H1 (cell line): ENCODE data around the gene THAP11. TPM values are rescaled to one million over a fixed set of nuclear protein-coding genes. Genes with fewer than 3 reads are reported as not detected.

Source experiments
- CTCF ChIA-PET: fragments of 300-600 bp; sonication (Branson Sonifier 250); formaldehyde crosslinking; loops from one replicate; lab custom pipeline; 2021; ENCODE audit not compliant: partially characterized antibody; lab: Charles Lee
- POLR2A ChIA-PET: fragments of 300-600 bp; sonication (Branson Sonifier 250); formaldehyde crosslinking; loops from one replicate; lab custom pipeline; 2021; ENCODE audit warnings: inconsistent platforms; ENCODE audit not compliant: partially characterized antibody; lab: Charles Lee
- DNase-seq, 2 experiments: peaks; one replicate each; pipeline versions ENCODE4 v3.0.0 to v3.0.0-alpha.2; 2010 to 2022; ENCODE audit warnings: low spot score in 2 of 2, low read depth in 1 of 2, mixed read lengths in 1 of 2
- FAIRE-seq: peaks from 2 replicates; lab custom pipeline; 2011; peaks lifted over from hg19 to GRCh38; lab: Jason Lieb, UNC
- H2AFZ ChIP-seq: 2 replicates; pipeline ENCODE4 v1.8.1; 2012; ENCODE audit warnings: low read length, inconsistent platforms
- H2AK5ac ChIP-seq: 2 replicates; pipeline ENCODE4 v1.6.1; 2013; ENCODE audit warnings: low read depth, low read length
- H2BK120ac ChIP-seq: replicated peaks from 2 replicates; pipeline ENCODE3; 2013; ENCODE audit warnings: low read depth, low read length, inconsistent platforms
- H2BK12ac ChIP-seq: 2 replicates; pipeline ENCODE4 v1.6.1; 2013; ENCODE audit warnings: low read depth, low read length
- H2BK15ac ChIP-seq: 2 replicates; pipeline ENCODE4 v1.6.1; 2013; ENCODE audit warnings: low read length
- H2BK20ac ChIP-seq: 2 replicates; pipeline ENCODE4 v1.6.1; 2013; ENCODE audit warnings: low read length
- H2BK5ac ChIP-seq: 2 replicates; pipeline ENCODE4 v1.6.1; 2013; ENCODE audit warnings: low read depth, low read length
- H3K14ac ChIP-seq: 2 replicates; pipeline ENCODE4 v1.6.1; 2013; ENCODE audit warnings: inconsistent platforms; ENCODE audit not compliant: insufficient read length
- H3K18ac ChIP-seq: 2 replicates; pipeline ENCODE4 v1.6.1; 2013; ENCODE audit warnings: low read length; ENCODE audit errors: extremely low read depth
- H3K23ac ChIP-seq: 2 replicates; pipeline ENCODE4 v1.6.1; 2013; ENCODE audit warnings: inconsistent platforms; ENCODE audit not compliant: insufficient read length
- H3K23me2 ChIP-seq: 2 replicates; pipeline ENCODE4 v1.6.1; 2013; ENCODE audit warnings: low read depth, low read length
- H3K27ac ChIP-seq: 2 replicates; pipeline ENCODE4 v1.6.1; 2011; ENCODE audit warnings: low read depth, low read length, inconsistent platforms
- H3K27me3 ChIP-seq, 4 experiments: replicated peaks in 1 of 4; 1 replicate in 1 of 4; 2 replicates in 3 of 4; pipeline versions ENCODE4 v1.6.1 to v1.8.1; 2011 to 2013; ENCODE audit warnings: low read length in 3 of 4, mild to moderate bottlenecking in 3 of 4, inconsistent platforms in 2 of 4, mixed read lengths in 2 of 4, moderate library complexity in 1 of 4; ENCODE audit not compliant: control insufficient read depth in 3 of 4, insufficient read depth in 3 of 4; ENCODE audit errors: extremely low read depth in 1 of 4
- H3K36me3 ChIP-seq, 4 experiments: 2 replicates each; pipeline versions ENCODE4 v1.6.1 to v1.8.1; 2011 to 2013; ENCODE audit warnings: mild to moderate bottlenecking in 4 of 4, low read length in 3 of 4, moderate library complexity in 2 of 4, control low read depth in 1 of 4, inconsistent platforms in 1 of 4; ENCODE audit not compliant: insufficient read depth in 4 of 4, control insufficient read depth in 2 of 4
- H3K4ac ChIP-seq: replicated peaks from 2 replicates; pipeline ENCODE3; 2013; ENCODE audit warnings: low read length, low read depth, mixed read lengths, inconsistent platforms; ENCODE audit not compliant: insufficient read length
- H3K4me1 ChIP-seq, 4 experiments: replicated peaks in 1 of 4; 1 replicate in 1 of 4; 2 replicates in 3 of 4; pipeline versions ENCODE4 v1.6.1 to v1.8.1; 2011 to 2013; ENCODE audit warnings: low read length in 3 of 4, inconsistent platforms in 2 of 4, mixed read lengths in 1 of 4; ENCODE audit not compliant: insufficient read depth in 4 of 4, control insufficient read depth in 3 of 4
- H3K4me2 ChIP-seq, 2 experiments: 2 replicates each; pipeline versions ENCODE4 v1.6.1 to v1.8.1; 2011 to 2013; ENCODE audit warnings: low read depth in 2 of 2, low read length in 2 of 2, control low read depth in 1 of 2, inconsistent platforms in 1 of 2, mild to moderate bottlenecking in 1 of 2; ENCODE audit not compliant: insufficient read depth in 1 of 2
- H3K4me3 ChIP-seq, 4 experiments: fragments of 200-600, 300-600 bp in 1 of 4; sonication (generic), shearing (Covaris generic), sonication (Bioruptor Twin) in 1 of 4; 2 replicates each; pipeline versions ENCODE4 v1.5.1 to v1.8.1; 2011 to 2016; ENCODE audit warnings: low read length in 4 of 4, low read depth in 3 of 4, control low read depth in 2 of 4, inconsistent platforms in 2 of 4, mild to moderate bottlenecking in 2 of 4, mixed read lengths in 1 of 4, moderate library complexity in 1 of 4; ENCODE audit not compliant: insufficient read depth in 2 of 4; ENCODE audit errors: extremely low read depth in 1 of 4
- H3K56ac ChIP-seq: replicated peaks from 2 replicates; pipeline ENCODE3; 2013; ENCODE audit warnings: low read depth, mild to moderate bottlenecking, mixed read lengths, low read length, inconsistent platforms; ENCODE audit not compliant: insufficient read length
- H3K79me1 ChIP-seq: 2 replicates; pipeline ENCODE4 v1.6.1; 2013; ENCODE audit warnings: low read depth, low read length, control low read depth
- H3K79me2 ChIP-seq, 2 experiments: 2 replicates each; pipeline versions ENCODE4 v1.6.1 to v1.8.1; 2012 to 2013; ENCODE audit warnings: low read length in 2 of 2, mild to moderate bottlenecking in 2 of 2, inconsistent platforms in 1 of 2; ENCODE audit not compliant: insufficient read depth in 2 of 2, control insufficient read depth in 1 of 2
- H3K9ac ChIP-seq, 4 experiments: replicated peaks in 1 of 4; 1 replicate in 1 of 4; 2 replicates in 3 of 4; pipeline versions ENCODE4 v1.6.1 to v1.8.1; 2011 to 2013; ENCODE audit warnings: low read depth in 3 of 4, low read length in 3 of 4, control low read depth in 2 of 4, mild to moderate bottlenecking in 2 of 4, moderate library complexity in 2 of 4, inconsistent platforms in 1 of 4; ENCODE audit errors: extremely low read depth in 1 of 4
- H3K9me3 ChIP-seq, 2 experiments: 2 replicates each; pipeline versions ENCODE4 v1.6.1 to v1.8.1; 2012 to 2013; ENCODE audit warnings: mild to moderate bottlenecking in 2 of 2, moderate library complexity in 2 of 2, control low read depth in 1 of 2, inconsistent platforms in 1 of 2, low read depth in 1 of 2, low read length in 1 of 2, mixed read lengths in 1 of 2; ENCODE audit not compliant: insufficient read depth in 2 of 2
- H4K20me1 ChIP-seq, 2 experiments: replicated peaks in 1 of 2; 2 replicates each; pipeline versions ENCODE3 to v1.8.1; 2011 to 2013; ENCODE audit warnings: inconsistent platforms in 2 of 2, low read length in 2 of 2, mild to moderate bottlenecking in 1 of 2; ENCODE audit not compliant: insufficient read depth in 2 of 2, control insufficient read depth in 1 of 2
- H4K5ac ChIP-seq: 2 replicates; pipeline ENCODE4 v1.6.1; 2013; ENCODE audit warnings: low read length, low read depth, mixed read lengths, inconsistent platforms; ENCODE audit not compliant: insufficient read length
- H4K8ac ChIP-seq: 2 replicates; pipeline ENCODE4 v1.8.0; 2013; ENCODE audit warnings: mild to moderate bottlenecking, moderate library complexity, low read length, inconsistent platforms; ENCODE audit not compliant: insufficient read depth; ENCODE audit errors: extremely low read depth
- H4K91ac ChIP-seq: replicated peaks from 2 replicates; pipeline ENCODE3; 2013; ENCODE audit warnings: low read length, mixed read lengths, inconsistent platforms; ENCODE audit not compliant: insufficient read length
- GABPA ChIP-seq: IDR thresholded peaks from 2 replicates; pipeline ENCODE4 v1.6.1; 2011; ENCODE audit warnings: mild to moderate bottlenecking, low read length, moderate library complexity, borderline replicate concordance; ENCODE audit not compliant: insufficient read depth
- GTF2F1 ChIP-seq: IDR thresholded peaks from 2 replicates; pipeline ENCODE4 v1.6.1; 2012; ENCODE audit warnings: low read depth, low read length, improper control_type of control experiment, borderline replicate concordance
- RAD21 ChIP-seq, 2 experiments: IDR thresholded peaks in 1 of 2; conservative IDR thresholded peaks in 1 of 2; 2 replicates each; pipeline ENCODE4 v1.6.1; 2011; ENCODE audit warnings: low read depth in 2 of 2, low read length in 2 of 2, improper control_type of control experiment in 1 of 2, inconsistent platforms in 1 of 2, mild to moderate bottlenecking in 1 of 2, moderate library complexity in 1 of 2
- TAF1 ChIP-seq: IDR thresholded peaks from 2 replicates; pipeline ENCODE4 v1.6.1; 2011; ENCODE audit warnings: mild to moderate bottlenecking, low read depth, low read length
- TBP ChIP-seq: IDR thresholded peaks from 2 replicates; pipeline ENCODE4 v1.6.1; 2011; ENCODE audit warnings: low read depth, low read length, improper control_type of control experiment
- WGBS, 2 experiments: shearing (Covaris generic) in 1 of 2; methylation state at CpG; one replicate each; pipeline versions ENCODE4 v1.1.6 to v1.1.7; 2013 to 2015; ENCODE audit warnings: low lambda C conversion rate in 2 of 2, mixed read lengths in 2 of 2, inconsistent platforms in 1 of 2, low coverage in 1 of 2, missing lambda C conversion rate in 1 of 2; ENCODE audit not compliant: insufficient replicate concordance in 2 of 2, insufficient coverage in 1 of 2, insufficient read length in 1 of 2; ENCODE audit errors: extremely low coverage in 1 of 2, missing lambda C conversion rate in 1 of 2; 5-methylcytosine and 5-hydroxymethylcytosine counted together
- polyA plus RNA-seq, 7 experiments: library from polyadenylated mRNA; depleted of rRNA in 3 of 7; stranded (reverse) in 5 of 7; unstranded in 2 of 7; fragments of >200 nt in 5 of 7; fragments of 200-250 nt in 2 of 7; gene quantifications; 1 replicate in 5 of 7; 2 replicates in 1 of 7; 4 replicates in 1 of 7; pipeline versions ENCODE4 v1.2.1 to v1.2.3, GENCODE V29; 2011 to 2013; ENCODE audit warnings: missing spikeins in 2 of 7, mixed read lengths in 2 of 7
- total RNA-seq: library from RNA; stranded (reverse); fragmentation: NEBNext Ultra II Directional; extraction: Animal tissue kit (Norgen Biotek cat#: 25700); gene quantifications from 2 replicates; pipeline ENCODE4 v1.2.1, GENCODE V29; 2021

THAP11 gene
- total and polyA plus RNA-seq, 2 of the 8 experiments (the other 6 are each of a cell fraction or from before 2014, with no cell fraction given), result 50.8 to 54.8 TPM

- no peak overlapping the region for H2AK5ac ChIP-seq
- H2BK15ac ChIP-seq, result no peak overlapping the region
- peaks cover 13% of the 10 kb centered on the region for H3K23me2 ChIP-seq
- H3K4ac ChIP-seq, result no peak overlapping the region
- 0 out of 2 replicates have a peak overlapping the region, but pooled peaks have one; percentile 11 for H4K8ac ChIP-seq
- H3K79me1 ChIP-seq, result peaks cover 14% of the 10 kb centered on the region
- peaks cover 18 to 80% of the 10 kb centered on the region in 2 experiments for H3K79me2 ChIP-seq
- H2BK12ac ChIP-seq, result no peak overlapping the region
- peak overlapping the region in 3 of 4 experiments; percentile 78 to 96 (median 93); a peak in 5 of 7 replicates for H3K9ac ChIP-seq
- H2BK5ac ChIP-seq, result no peak overlapping the region; the same call in 1 of the 2 replicates
- DNase-seq, result no peak
- ChIA-PET CTCF (interaction anchor here (1.6 to 10.2 kb wide), 5 partner anchors 10 to 94 kb away, joined by 4 to 123 read pairs (median 7); partner anchors contain the start of gene NRN1L), POLR2A (interaction anchor here (0.6 to 11.7 kb wide), 12 partner anchors 9 to 1049 kb away, joined by 3 to 100 read pairs (median 4); partner anchors contain the start of gene EDC4)
- H4K91ac ChIP-seq, result no peak overlapping the region
- TF ChIP-seq RAD21 (IDR thresholded peaks at IDR 0.05 in 1 of 2, conservative IDR thresholded peaks at IDR 0.05 in 1 of 2; ENCODE audit: low read depth in 2 of 2, low read length in 2 of 2), result no peak
- TF ChIP-seq GTF2F1, result no peak
- no peak for TF ChIP-seq TAF1
- TF ChIP-seq TBP, result no peak
- no peak for TF ChIP-seq GABPA
- H3K36me3 ChIP-seq, result peaks cover 0 to 4% (median 0%) of the 10 kb centered on the region in 4 experiments; a peak in 2 of 8 replicates
- H3K27me3 ChIP-seq, result no peaks in the 10 kb centered on the region
- H3K4me1 ChIP-seq, result peaks cover 6 to 25% (median 14%) of the 10 kb centered on the region in 4 experiments
- no peak overlapping the region for H4K5ac ChIP-seq
- no peaks in the 10 kb centered on the region for H3K9me3 ChIP-seq
- peak overlapping the region; percentile 91 to 95 (median 93) for H3K4me3 ChIP-seq
- H3K56ac ChIP-seq, result no peak overlapping the region
- H3K18ac ChIP-seq, result no peak overlapping the region
- no peak overlapping the region for H3K14ac ChIP-seq
- H2BK120ac ChIP-seq, result no peak overlapping the region
- H3K4me2 ChIP-seq, result peak overlapping the region; percentile 75 to 86
- H3K27ac ChIP-seq, result no peak overlapping the region
- peaks cover 17 to 27% of the 10 kb centered on the region in 2 experiments for H4K20me1 ChIP-seq
- H2AFZ ChIP-seq, result no peak overlapping the region
- WGBS, 2 experiments, result 96% methylated on average over 11 of the region's 11 CpGs; no CpG with 5 or more reads in 1 of the 2 experiments
- FAIRE-seq, result no peak
- H3K23ac ChIP-seq, result no peak overlapping the region
- no peak overlapping the region for H2BK20ac ChIP-seq
Observed at GRCh38 chr16:67848118-67848517, 6.0 kb downstream of the THAP11 start.
